HL-60 (cell line): Measurements from ENCODE around the gene CISD3.

ENCODE experiments used
- DNase-seq, 2 experiments: peaks; one replicate each; pipeline ENCODE4 v3.0.0-alpha.2; 2010 to 2020; ENCODE audit warnings: low read depth in 1 of 2, low spot score in 1 of 2
- H3K27ac ChIP-seq: fragments of 250-450 bp; sonication (Bioruptor Pico); replicated peaks from 2 replicates; pipeline ENCODE4 v1.5.1; 2020; ENCODE audit warnings: mild to moderate bottlenecking, moderate library complexity
- H3K27me3 ChIP-seq: fragments of 250-450 bp; sonication (Bioruptor Pico); 2 replicates; pipeline ENCODE4 v1.5.1; 2021; ENCODE audit warnings: mild to moderate bottlenecking, moderate library complexity; ENCODE audit not compliant: insufficient read depth, poor library complexity, severe bottlenecking
- H3K4me3 ChIP-seq: replicated peaks from 2 replicates; pipeline ENCODE4 v1.5.1; 2011; ENCODE audit warnings: mild to moderate bottlenecking, control low read depth, low read length; ENCODE audit not compliant: insufficient read depth
- CTCF ChIP-seq: IDR thresholded peaks from one replicate; pipeline ENCODE4 v1.5.1; 2011; ENCODE audit warnings: low read length, control low read depth, inconsistent platforms; ENCODE audit not compliant: insufficient read depth
- GABPA ChIP-seq: IDR thresholded peaks from 2 replicates; pipeline ENCODE4 v1.6.1; 2012; ENCODE audit warnings: low read depth
- POLR2AphosphoS5 ChIP-seq: IDR thresholded peaks from 2 replicates; pipeline ENCODE4 v1.6.1; 2012; ENCODE audit warnings: low read depth
- REST ChIP-seq: IDR thresholded peaks from 2 replicates; pipeline ENCODE4 v1.6.1; 2012; ENCODE audit warnings: low read depth; ENCODE audit not compliant: insufficient replicate concordance
- SPI1 ChIP-seq: IDR thresholded peaks from 2 replicates; pipeline ENCODE4 v1.6.1; 2012; ENCODE audit warnings: low read depth, mild to moderate bottlenecking, borderline replicate concordance

CISD3 gene

GRCh38 chr17:38740806-38741205 is 10.7 kb downstream of the CISD3 start:
- no peak for DNase-seq
- Histone ChIP-seq H3K27ac (no peak overlapping the region), H3K4me3 (no peak overlapping the region), H3K27me3 (peaks cover 7% of the 10 kb centered on the region)
- TF ChIP-seq GABPA, result no peak
- no peak for TF ChIP-seq REST
- TF ChIP-seq SPI1, result no peak
- no peak for TF ChIP-seq CTCF
- no peak for TF ChIP-seq POLR2AphosphoS5

GRCh38 chr17:38741461-38741860 is 11.3 kb downstream of the CISD3 start:
- no peak for TF ChIP-seq GABPA
- TF ChIP-seq POLR2AphosphoS5, result no peak
- TF ChIP-seq CTCF, result no peak
- TF ChIP-seq SPI1, result no peak
- TF ChIP-seq REST, result no peak
- no peak for DNase-seq
- no peak overlapping the region for H3K4me3 ChIP-seq
- H3K27me3 ChIP-seq, result peaks cover 9% of the 10 kb centered on the region
- H3K27ac ChIP-seq, result no peak overlapping the region

- DNase-seq, result no peak
- H3K27ac ChIP-seq, result no peak overlapping the region
- no peak overlapping the region for H3K4me3 ChIP-seq
- peaks cover 14% of the 10 kb centered on the region for H3K27me3 ChIP-seq
- TF ChIP-seq GABPA (no peak), SPI1 (no peak)
Measured at GRCh38 chr17:38741921-38742410, 11.8 kb downstream of the CISD3 start.

- TF ChIP-seq CTCF (no peak), GABPA (no peak), POLR2AphosphoS5 (no peak), SPI1 (no peak), REST (no peak)
- no peak overlapping the region for H3K27ac ChIP-seq
- H3K27me3 ChIP-seq, result peaks cover 19% of the 10 kb centered on the region
- no peak overlapping the region for H3K4me3 ChIP-seq
- DNase-seq, result peak in 1 of 2 experiments; percentile 22
Measured at GRCh38 chr17:38742411-38743308, 12.5 kb downstream of the CISD3 start.
